Upper lobe of left lung (tissue), 6 donors: ENCODE data around the gene DYSF. TPM values are rescaled to one million over a fixed set of nuclear protein-coding genes. Genes with fewer than 3 reads are reported as not detected.

Source experiments
- ATAC-seq, 2 donors: fragments of 200-7000 bp; cut with Tn5 transposase; one replicate each; pipeline ENCODE4 v1.9.1; 2022; ENCODE audit warnings: mild to moderate bottlenecking in 2 of 2, moderate library complexity in 2 of 2; ENCODE audit not compliant: low FRiP score in 2 of 2
- DNase-seq, 2 donors: peaks; one replicate each; pipeline ENCODE4 v3.0.0-alpha.2; 2019 to 2020
- H3K27ac ChIP-seq, 4 donors: fragments of 200-600 bp; sonication (generic); one replicate each; pipeline ENCODE4 v1.5.1; 2016 to 2019
- H3K27me3 ChIP-seq, 4 donors: fragments of 200-600 bp; sonication (generic); one replicate each; pipeline ENCODE4 v1.5.1; 2017 to 2019
- H3K36me3 ChIP-seq, 4 donors: fragments of 200-600 bp; sonication (generic); one replicate each; pipeline ENCODE4 v1.5.1; 2016 to 2019
- H3K4me1 ChIP-seq, 4 donors: fragments of 200-600 bp; sonication (generic); one replicate each; pipeline ENCODE4 v1.5.1; 2018 to 2019
- H3K4me3 ChIP-seq, 4 donors: fragments of 200-600 bp; sonication (generic); one replicate each; pipeline ENCODE4 v1.5.1; 2017 to 2019; ENCODE audit warnings: mild to moderate bottlenecking in 2 of 4, moderate library complexity in 1 of 4
- H3K9me3 ChIP-seq, 4 donors: fragments of 200-600 bp; sonication (generic); one replicate each; pipeline ENCODE4 v1.5.1; 2018 to 2019
- CTCF ChIP-seq, 6 experiments: fragments of 450-650 bp in 4 of 6; fragments of 200-600 bp in 2 of 6; sonication (generic) in 2 of 6; IDR thresholded peaks; one replicate each; pipeline ENCODE4 v1.5.1; 2016 to 2019; ENCODE audit warnings: antibody characterized with exemption in 6 of 6
- EP300 ChIP-seq, 4 donors: sonication (generic); formaldehyde crosslinking; IDR thresholded peaks; one replicate each; pipeline ENCODE4 v1.5.1; 2017; ENCODE audit warnings: antibody characterized with exemption in 4 of 4, control low read depth in 2 of 4
- POLR2A ChIP-seq, 4 donors: fragments of 450-650 bp; IDR thresholded peaks; one replicate each; pipeline ENCODE4 v1.5.1; 2016 to 2017; ENCODE audit warnings: antibody characterized with exemption in 4 of 4, mild to moderate bottlenecking in 2 of 4
- POLR2AphosphoS5 ChIP-seq, 2 donors: sonication (generic); formaldehyde crosslinking; IDR thresholded peaks; one replicate each; pipeline ENCODE4 v1.5.1; 2017; ENCODE audit warnings: antibody characterized with exemption in 2 of 2
- WGBS, 2 donors: methylation state at CpG; one replicate each; pipeline ENCODE4 v1.1.5; 2017 to 2018; 5-methylcytosine and 5-hydroxymethylcytosine counted together
- total RNA-seq, 6 donors: library from RNA; depleted of rRNA in 4 of 6; stranded (reverse); fragments of >200 nt in 4 of 6; gene quantifications; one replicate each; pipeline versions ENCODE4 v1.1.0 to v1.2.1, GENCODE V29; 2016 to 2021
- donor health status: DM: no; HTN: no; CAD: no; lungs with moderate emphysema.
- donor health status: DM: no; HTN: yes; CAD: no; lungs with severe emphysema.

DYSF gene
- total RNA-seq, 6 donors from 2014 or later, result 17.5 to 72.7 (median 42.7) TPM

- peaks cover 0 to 58% (median 21%) of the 10 kb centered on the region in 4 donors for H3K36me3 ChIP-seq
- DNase-seq, result no peak
- no peak for TF ChIP-seq POLR2A (IDR thresholded peaks at IDR 0.05)
- no peak for TF ChIP-seq POLR2AphosphoS5 (IDR thresholded peaks at IDR 0.05)
- no peak for TF ChIP-seq CTCF (IDR thresholded peaks at IDR 0.05)
- no peak for TF ChIP-seq EP300 (IDR thresholded peaks at IDR 0.05)
- H3K4me1 ChIP-seq, result no peaks in the 10 kb centered on the region
- 89 to 96% methylated on average over 9 to 15 of the region's 15 CpGs for WGBS, 2 donors
- no peaks in the 10 kb centered on the region for H3K9me3 ChIP-seq
- no peaks in the 10 kb centered on the region for H3K27me3 ChIP-seq
- no peak overlapping the region for H3K27ac ChIP-seq
- no peak overlapping the region for H3K4me3 ChIP-seq
- no peak for ATAC-seq
These were observed 99.5 kb downstream of the DYSF start for GRCh38 chr2:71552861-71553301.

DNA sequence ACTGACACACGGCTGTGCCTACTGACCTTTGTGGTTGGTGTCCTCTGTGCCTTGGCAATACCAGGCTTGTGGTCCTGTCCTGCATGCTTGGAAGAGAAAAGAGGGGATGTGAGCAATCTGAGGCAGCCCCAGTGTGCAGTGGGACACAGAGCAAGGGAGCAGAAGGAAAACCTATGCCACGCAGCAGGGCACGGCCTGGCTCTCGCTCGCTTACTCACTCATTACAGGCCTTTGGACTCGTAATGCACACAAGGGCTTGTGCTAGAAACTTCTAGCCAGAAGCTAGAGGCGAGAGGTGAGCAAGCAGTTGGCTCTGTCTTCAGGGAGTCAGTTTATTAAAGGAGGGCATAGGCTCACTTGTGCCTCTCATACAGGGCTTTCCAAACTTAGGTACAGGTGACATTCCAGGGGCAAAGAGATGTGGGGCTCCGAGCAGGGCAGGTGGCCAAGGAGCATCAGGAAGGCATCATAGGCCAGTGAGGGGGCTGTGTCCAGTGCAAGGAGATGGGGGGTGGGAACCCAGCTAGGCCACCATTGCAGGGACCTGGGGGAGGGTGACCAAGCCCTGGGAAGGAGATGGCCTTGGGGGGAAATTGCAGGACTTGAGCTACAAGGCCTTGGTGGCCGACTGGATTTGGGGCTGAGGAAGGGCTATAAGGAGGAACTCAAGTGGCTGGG is 100.8 kb downstream of the DYSF start:
- Histone ChIP-seq H3K27me3 (no peaks in the 10 kb centered on the region), H3K4me1 (no peaks in the 10 kb centered on the region), H3K36me3 (peaks cover 0 to 49% (median 24%) of the 10 kb centered on the region in 4 donors), H3K27ac (no peak overlapping the region), H3K4me3 (no peak overlapping the region), H3K9me3 (no peaks in the 10 kb centered on the region)
- WGBS, 2 donors, result 96 to 98% methylated on average over 9 of the region's 9 CpGs
- no peak for ATAC-seq
- DNase-seq, result no peak
- TF ChIP-seq EP300 (IDR thresholded peaks at IDR 0.05) (no peak), POLR2AphosphoS5 (IDR thresholded peaks at IDR 0.05) (no peak), POLR2A (IDR thresholded peaks at IDR 0.05) (no peak)

GRCh38 chr2:71554706-71555056 is 101.3 kb downstream of the DYSF start:
- Histone ChIP-seq H3K9me3 (no peaks in the 10 kb centered on the region), H3K27me3 (no peaks in the 10 kb centered on the region), H3K36me3 (peaks cover 0 to 53% (median 25%) of the 10 kb centered on the region in 4 donors), H3K27ac (no peak overlapping the region), H3K4me3 (no peak overlapping the region), H3K4me1 (no peaks in the 10 kb centered on the region)
- DNase-seq (no peak), ATAC-seq (no peak)
- WGBS, 2 donors, result 93 to 94% methylated on average over 2 of the region's 2 CpGs
- TF ChIP-seq POLR2A (IDR thresholded peaks at IDR 0.05) (no peak), EP300 (IDR thresholded peaks at IDR 0.05) (no peak), CTCF (IDR thresholded peaks at IDR 0.05) (no peak), POLR2AphosphoS5 (IDR thresholded peaks at IDR 0.05) (no peak)

- no peak overlapping the region for H3K4me3 ChIP-seq
- no peaks in the 10 kb centered on the region for H3K4me1 ChIP-seq
- 89 to 95% methylated on average over 9 to 21 of the region's 21 CpGs for WGBS, 2 donors
- H3K27ac ChIP-seq, result no peak overlapping the region
- no peaks in the 10 kb centered on the region for H3K9me3 ChIP-seq
- DNase-seq (no peak), ATAC-seq (no peak)
- H3K27me3 ChIP-seq, result no peaks in the 10 kb centered on the region
- TF ChIP-seq POLR2A (IDR thresholded peaks at IDR 0.05) (no peak), CTCF (IDR thresholded peaks at IDR 0.05) (no peak), POLR2AphosphoS5 (IDR thresholded peaks at IDR 0.05) (no peak), EP300 (IDR thresholded peaks at IDR 0.05) (no peak)
- H3K36me3 ChIP-seq, result peaks cover 0 to 56% (median 25%) of the 10 kb centered on the region in 4 donors
These were observed 102.6 kb downstream of the DYSF start for GRCh38 chr2:71555798-71556454.

- H3K27me3 ChIP-seq, result no peaks in the 10 kb centered on the region
- no peak overlapping the region for H3K4me3 ChIP-seq
- ATAC-seq, result no peak
- 73 to 81% methylated on average over 5 of the region's 5 CpGs for WGBS, 2 donors
- no peak for TF ChIP-seq CTCF (IDR thresholded peaks at IDR 0.05)
- TF ChIP-seq EP300 (IDR thresholded peaks at IDR 0.05), result no peak
- H3K4me1 ChIP-seq, result no peaks in the 10 kb centered on the region
- no peak overlapping the region for H3K27ac ChIP-seq
- DNase-seq, result no peak
- H3K36me3 ChIP-seq, result peaks cover 0 to 57% (median 25%) of the 10 kb centered on the region in 4 donors
- H3K9me3 ChIP-seq, result no peaks in the 10 kb centered on the region
These were observed 103.4 kb downstream of the DYSF start for GRCh38 chr2:71556692-71557250.
